ENCODE measurements around the gene NELL1.

NELL1 gene

GRCh38 chr11:20874358-20874757 lies 205.0 kb downstream of the NELL1 start:
- no peak for DNase-seq (ENCODE audit: low read depth in 2 of 2)

- no peak for DNase-seq (ENCODE audit: low read depth in 2 of 2)
These were observed 206.5 kb downstream of the NELL1 start for GRCh38 chr11:20875889-20876288.

DNA sequence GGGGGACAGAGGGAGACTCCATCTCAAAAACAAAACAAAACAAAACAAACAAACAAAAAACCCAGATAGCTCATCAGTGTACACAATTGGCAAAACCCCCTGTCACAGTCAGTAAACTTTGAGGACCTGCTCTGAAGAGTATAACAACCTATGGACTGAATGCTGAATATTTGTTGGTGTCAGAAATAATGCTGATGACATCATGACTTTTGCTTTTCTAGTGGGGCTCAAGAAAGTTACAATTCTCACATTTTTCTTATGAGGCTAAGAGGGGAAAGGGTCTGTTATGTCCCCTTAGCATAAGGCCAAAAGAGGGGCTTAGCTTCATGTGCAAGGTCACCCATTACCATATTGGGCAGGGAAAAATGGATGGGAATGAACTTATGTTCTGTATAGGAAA lies 207.4 kb downstream of the NELL1 start:
- DNase-seq (ENCODE audit: low read depth in 2 of 2) = no peak

DNA sequence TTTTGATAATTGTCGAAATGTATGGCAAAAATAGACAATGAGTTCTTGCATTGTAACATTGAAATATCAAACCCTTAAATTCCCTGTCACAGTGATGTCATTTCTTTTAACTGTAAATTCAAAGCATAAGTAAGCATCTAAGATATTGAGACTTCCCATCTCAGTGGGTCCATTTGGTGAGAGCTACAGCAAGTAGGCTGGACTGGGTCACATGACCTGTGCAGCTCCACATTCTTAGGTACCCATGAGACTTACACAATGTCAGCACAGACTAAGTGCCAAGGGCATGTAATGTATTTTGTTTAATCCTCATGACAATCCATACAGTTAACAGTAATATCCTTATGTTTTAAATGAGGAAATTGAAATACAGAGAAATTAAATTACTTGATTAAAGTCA lies 210.7 kb downstream of the NELL1 start:
- no peak for DNase-seq (ENCODE audit: low read depth in 2 of 2)

GRCh38 chr11:20881328-20882079 lies 212.1 kb downstream of the NELL1 start:
- no peak for DNase-seq (ENCODE audit: low read depth in 2 of 2)

DNA sequence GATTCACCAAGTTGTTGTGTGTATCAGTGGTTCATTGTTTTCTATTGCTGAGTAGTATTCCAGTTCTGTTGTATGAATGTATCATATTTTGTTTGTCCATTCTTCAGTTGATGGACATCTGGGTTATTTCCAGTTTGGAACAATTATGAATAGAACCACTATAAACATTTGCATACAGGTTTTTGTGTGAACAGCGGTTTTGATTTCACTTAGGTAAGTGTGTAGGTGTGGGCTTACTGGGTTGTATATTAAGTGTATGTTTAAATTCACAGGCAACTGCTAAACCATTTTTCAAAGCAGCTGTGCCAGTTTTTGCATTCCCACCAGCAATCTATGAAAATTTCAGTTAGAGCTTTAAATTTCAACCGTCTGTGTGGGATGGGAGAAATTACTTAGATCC lies 217.8 kb downstream of the NELL1 start:
- no peak for DNase-seq (ENCODE audit: low read depth in 2 of 2)

GRCh38 chr11:20894296-20894695 lies 224.9 kb downstream of the NELL1 start:
- no peak for DNase-seq (ENCODE audit: low read depth in 2 of 2)

DNA sequence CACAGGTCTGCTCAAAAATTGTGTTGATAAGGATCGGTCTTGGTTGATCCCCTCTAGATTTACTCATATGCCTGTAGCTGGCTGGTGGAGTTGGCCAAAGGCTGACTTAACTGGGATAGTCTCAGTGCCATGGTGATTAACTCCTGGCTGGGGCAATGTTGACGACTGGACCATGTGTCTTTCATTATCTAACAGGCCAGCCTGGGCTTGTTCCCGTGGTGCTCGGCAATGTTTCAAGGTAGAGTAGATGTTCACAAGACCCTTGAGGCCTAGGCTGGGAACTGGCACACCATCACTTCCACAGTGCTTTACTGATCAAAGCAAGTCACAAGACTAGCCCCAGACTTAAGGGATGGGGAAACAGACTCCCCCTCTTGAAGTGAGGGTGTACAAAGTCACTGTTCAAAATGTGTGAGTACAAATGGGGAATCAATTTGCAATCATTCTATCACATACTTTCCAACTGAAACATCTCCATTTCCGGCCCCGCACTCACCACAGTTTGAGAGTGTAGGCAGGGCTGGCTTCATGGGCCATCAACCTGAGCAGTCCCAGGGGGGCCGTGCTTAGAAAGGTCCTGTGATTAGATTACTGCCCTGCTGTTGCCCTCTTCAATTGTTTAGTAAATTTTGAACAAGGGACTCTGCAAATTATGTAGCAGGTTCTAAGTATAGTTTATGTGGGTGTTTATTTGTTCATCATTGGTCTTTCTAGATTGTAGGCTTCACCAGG lies 240.8 kb downstream of the NELL1 start:
- no peak for DNase-seq (ENCODE audit: low read depth in 2 of 2)

DNA sequence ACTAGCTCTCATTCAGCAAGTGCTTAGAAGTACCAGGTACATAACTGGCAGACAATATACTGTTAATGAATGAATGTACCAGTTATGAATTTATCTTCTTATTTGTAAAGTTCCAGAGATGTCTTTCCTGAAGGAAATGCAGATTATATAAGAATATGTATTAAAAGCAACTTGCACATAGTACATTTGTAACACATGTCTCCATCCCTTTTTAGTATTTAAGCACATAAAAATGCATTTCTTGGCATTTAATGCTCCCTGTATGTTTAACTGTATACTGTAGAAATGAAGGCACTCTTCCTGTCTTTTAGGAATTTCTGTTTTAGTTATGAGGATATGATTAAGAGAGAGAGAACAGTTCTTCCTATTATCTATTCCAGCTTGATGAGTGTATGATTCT lies 241.3 kb downstream of the NELL1 start:
- DNase-seq (ENCODE audit: low read depth in 2 of 2) = no peak

- DNase-seq (ENCODE audit: low read depth in 2 of 2) = no peak
These were observed 242.9 kb downstream of the NELL1 start for GRCh38 chr11:20912065-20912821.

DNA sequence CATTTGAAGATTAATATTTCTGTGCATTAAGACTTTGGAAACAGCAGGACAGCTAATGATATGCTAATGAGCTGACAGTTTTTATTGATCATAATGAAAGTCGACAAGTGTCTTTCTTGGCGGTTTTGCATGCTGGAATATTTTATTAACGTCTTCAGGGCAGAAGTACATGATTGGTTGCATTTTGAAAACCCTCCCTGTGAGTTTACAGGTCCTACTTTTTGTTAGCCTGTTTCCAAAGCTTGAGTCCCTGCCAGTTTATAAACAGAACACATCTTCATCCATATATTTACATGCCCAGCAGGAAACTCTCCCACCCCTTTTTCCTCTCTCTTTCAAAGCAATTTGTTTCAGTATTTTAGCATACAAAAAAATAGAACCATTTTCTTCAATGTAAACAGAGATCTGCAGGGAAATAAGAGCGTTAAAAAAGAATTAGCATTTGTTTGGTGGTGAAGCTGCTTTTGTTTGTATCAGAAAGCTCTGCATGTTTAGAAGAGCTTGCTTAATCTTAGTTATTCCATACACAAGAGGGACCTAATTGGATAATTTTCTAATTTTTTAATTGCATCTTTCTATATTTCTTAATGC lies 243.6 kb downstream of the NELL1 start:
- no peak for DNase-seq (ENCODE audit: low read depth in 2 of 2)

- DNase-seq (ENCODE audit: low read depth in 2 of 2) = no peak
These were observed 247.9 kb downstream of the NELL1 start for GRCh38 chr11:20917306-20917705.

- DNase-seq (ENCODE audit: low read depth in 2 of 2) = no peak
These were observed 257.6 kb downstream of the NELL1 start for GRCh38 chr11:20926799-20927540.

DNA sequence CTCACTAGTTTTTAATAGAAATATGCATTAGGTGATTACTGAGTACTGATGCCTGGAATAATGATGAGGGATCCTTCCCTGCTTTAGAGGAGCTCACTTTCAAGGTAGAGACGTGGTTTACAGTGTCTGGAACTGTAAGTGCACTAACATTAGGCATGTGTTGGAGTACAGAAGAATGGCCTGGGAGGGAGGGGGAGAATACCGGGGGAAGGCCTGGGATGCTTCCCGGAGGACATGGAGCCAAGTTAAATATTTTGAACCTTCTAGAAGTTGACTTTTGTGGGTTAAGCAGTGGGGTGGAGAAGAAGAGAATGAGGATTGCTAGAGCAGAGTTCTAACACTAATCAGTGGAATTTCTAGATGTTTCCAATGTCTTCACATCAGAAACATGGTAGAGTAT lies 261.6 kb downstream of the NELL1 start:
- no peak for DNase-seq (ENCODE audit: low read depth in 2 of 2)

GRCh38 chr11:20933086-20933485 lies 263.7 kb downstream of the NELL1 start:
- no peak for DNase-seq (ENCODE audit: low read depth in 2 of 2)

- no peak for DNase-seq (ENCODE audit: low read depth in 2 of 2)
These were observed 264.6 kb downstream of the NELL1 start for GRCh38 chr11:20933958-20934357.

DNA sequence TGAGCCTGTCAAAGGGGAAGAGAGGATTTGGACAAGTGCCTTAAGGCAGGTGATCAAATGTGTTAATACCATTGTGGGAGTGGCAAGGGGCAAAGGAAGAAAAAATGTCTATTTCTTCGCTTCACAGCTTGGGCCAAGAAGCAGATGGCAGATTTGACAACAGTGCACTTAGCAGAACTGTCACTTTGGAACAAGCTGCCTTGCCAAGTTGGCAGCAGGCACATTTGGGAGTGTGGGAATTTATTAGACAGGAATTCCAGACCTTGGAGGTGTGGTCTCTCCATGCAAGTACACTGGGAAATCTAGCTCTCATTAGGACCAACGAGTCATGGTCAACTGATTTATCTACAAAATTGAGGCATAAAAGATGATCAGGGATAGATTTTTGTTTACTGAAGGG lies 265.1 kb downstream of the NELL1 start:
- no peak for DNase-seq (ENCODE audit: low read depth in 2 of 2)

DNA sequence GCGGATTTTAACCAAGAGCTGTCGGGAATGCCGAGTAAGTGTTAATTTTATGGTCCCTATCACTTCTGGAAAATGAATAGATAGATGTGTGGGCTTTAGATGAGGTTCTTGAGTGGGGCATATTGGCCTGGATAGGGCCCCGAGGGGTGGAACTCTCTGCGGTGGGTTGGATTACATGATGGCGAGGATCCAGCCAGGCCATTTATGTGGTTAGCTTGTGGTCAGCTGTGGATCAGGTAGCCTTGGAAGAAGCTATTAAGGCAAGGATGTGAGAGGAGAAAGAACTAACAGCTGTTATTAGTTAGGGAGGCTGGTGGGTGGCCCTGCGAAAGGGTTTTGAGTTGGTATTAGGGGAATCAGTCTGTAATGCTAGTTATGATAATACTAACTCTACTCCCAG lies 268.4 kb downstream of the NELL1 start:
- DNase-seq (ENCODE audit: low read depth in 2 of 2) = no peak

- no peak for DNase-seq (ENCODE audit: low read depth in 2 of 2)
These were observed 280.2 kb downstream of the NELL1 start for GRCh38 chr11:20949585-20949984.

GRCh38 chr11:20962581-20962980 lies 293.2 kb downstream of the NELL1 start:
- DNase-seq (ENCODE audit: low read depth in 2 of 2) = no peak

GRCh38 chr11:20963596-20963995 lies 294.2 kb downstream of the NELL1 start:
- no peak for DNase-seq (ENCODE audit: low read depth in 2 of 2)

DNA sequence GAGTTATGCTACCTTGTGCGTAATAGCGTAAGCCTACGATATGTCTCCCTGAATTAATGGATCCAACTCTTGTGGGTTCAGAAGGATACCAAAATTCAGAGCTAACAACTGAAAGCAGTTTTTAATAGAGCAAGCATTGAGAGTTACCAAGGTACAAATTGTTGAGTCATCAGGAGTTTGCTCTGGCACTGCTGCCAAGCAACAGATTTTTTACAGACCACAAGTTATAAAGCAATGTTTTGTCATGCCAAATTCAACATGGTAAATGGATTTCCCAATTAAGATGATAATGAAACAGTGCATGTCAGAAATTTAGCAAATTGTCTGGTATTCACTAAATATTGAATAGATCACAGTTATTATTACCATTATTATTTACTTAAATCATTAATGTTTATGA lies 295.6 kb downstream of the NELL1 start:
- no peak for DNase-seq (ENCODE audit: low read depth in 2 of 2)

Measured in stimulated activated CD8-positive, alpha-beta memory T cell treated with anti-CD3 and anti-CD28 coated beads, Interleukin-15, amount 100 ng/mL, for 4 hours (primary cell).